Retinal pigment epithelial cell (primary cell): Measurements from ENCODE around the gene CUX1.

ENCODE experiments used
- DNase-seq: peaks from one replicate; pipeline ENCODE4 v3.0.0-alpha.2; 2010; ENCODE audit warnings: low read depth
- H3K4me3 ChIP-seq: 2 replicates; pipeline ENCODE4 v1.5.1; 2011; ENCODE audit warnings: mild to moderate bottlenecking, low read length, control low read depth, moderate library complexity
- CTCF ChIP-seq: conservative IDR thresholded peaks from 2 replicates; pipeline ENCODE4 v1.5.1; 2011; ENCODE audit warnings: low read depth, low read length, control low read depth, inconsistent platforms

The CUX1 gene

GRCh38 chr7:102054158-102054557 lies 236.7 kb downstream of the CUX1 start:
- no peak for DNase-seq
- H3K4me3 ChIP-seq: no peak overlapping the region
- TF ChIP-seq CTCF: no peak

- H3K4me3 ChIP-seq: no peak overlapping the region
- no peak for TF ChIP-seq CTCF
- DNase-seq: no peak
Measured at GRCh38 chr7:102055181-102055976, 238.0 kb downstream of the CUX1 start.

GRCh38 chr7:102059524-102059923 lies 242.1 kb downstream of the CUX1 start:
- no peak overlapping the region for H3K4me3 ChIP-seq
- no peak for TF ChIP-seq CTCF
- DNase-seq: no peak

- H3K4me3 ChIP-seq: no peak overlapping the region
- no peak for TF ChIP-seq CTCF
- DNase-seq: no peak
Measured at GRCh38 chr7:102061354-102061945, 244.0 kb downstream of the CUX1 start.

GRCh38 chr7:102061981-102062390 lies 244.6 kb downstream of the CUX1 start:
- no peak for TF ChIP-seq CTCF
- no peak for DNase-seq
- no peak overlapping the region for H3K4me3 ChIP-seq

GRCh38 chr7:102063690-102064180 lies 246.3 kb downstream of the CUX1 start:
- H3K4me3 ChIP-seq: no peak overlapping the region
- no peak for TF ChIP-seq CTCF
- DNase-seq: no peak
